SH-SY5Y (cell line): Measurements from ENCODE around the gene TAF11L7.

ENCODE experiments used
- GATA2 ChIP-seq: IDR thresholded peaks from 2 replicates; pipeline ENCODE4 v1.6.1; 2011; ENCODE audit warnings: mild to moderate bottlenecking, low read depth, low read length
- GATA3 ChIP-seq: IDR thresholded peaks from 2 replicates; pipeline ENCODE4 v1.6.1; 2011; ENCODE audit warnings: low read depth, mild to moderate bottlenecking, low read length, moderate library complexity

GRCh38 chr5:17614872-17615605 lies 29.5 kb upstream of the TAF11L7 start:
- no peak for TF ChIP-seq GATA2
- no peak for TF ChIP-seq GATA3
